Naive thymus-derived CD4-positive, alpha-beta T cell (primary cell): ENCODE data around the gene SLF2. TPM values are rescaled to one million over a fixed set of nuclear protein-coding genes. Genes with fewer than 3 reads are reported as not detected.

Experiments used
- ATAC-seq: fragments of 150-1000 bp; cut with Tn5 transposase; 2 replicates; pipeline ENCODE4 v1.10.0; 2021; ENCODE audit warnings: mild to moderate bottlenecking, moderate library complexity
- CTCF ChIA-PET: fragments of 350-600 bp; sonication (Branson Sonifier 250); formaldehyde crosslinking; loops from one replicate; lab custom pipeline; 2021; ENCODE audit warnings: antibody characterized with exemption; lab: Charles Lee
- POLR2A ChIA-PET: fragments of 350-600 bp; sonication (Branson Sonifier 250); formaldehyde crosslinking; loops from one replicate; lab custom pipeline; 2021; ENCODE audit warnings: antibody characterized with exemption, inconsistent platforms; lab: Charles Lee
- DNase-seq, 9 donors: peaks; one replicate each; pipeline versions ENCODE4 v3.0.0 to v3.0.0-alpha.2; 2020 to 2022; ENCODE audit warnings: mixed read lengths in 1 of 9
- H3K27ac ChIP-seq: one replicate; pipeline ENCODE4 v1.7.0; 2013; ENCODE audit warnings: mild to moderate bottlenecking, low read depth, low read length, moderate library complexity
- H3K27me3 ChIP-seq, 2 donors: one replicate each; pipeline ENCODE4 v1.7.0; 2013; ENCODE audit warnings: low read length in 2 of 2, mild to moderate bottlenecking in 2 of 2, moderate library complexity in 2 of 2; ENCODE audit not compliant: control insufficient read depth in 2 of 2, insufficient read depth in 2 of 2
- H3K36me3 ChIP-seq, 3 experiments: 1 replicate in 2 of 3; 2 replicates in 1 of 3; pipeline ENCODE4 v1.7.0; 2013; ENCODE audit warnings: low read length in 3 of 3, mild to moderate bottlenecking in 3 of 3, moderate library complexity in 1 of 3; ENCODE audit not compliant: insufficient read depth in 3 of 3, control insufficient read depth in 2 of 3
- H3K4me1 ChIP-seq, 2 donors: one replicate each; pipeline ENCODE4 v1.7.0; 2013; ENCODE audit warnings: low read length in 2 of 2, mild to moderate bottlenecking in 2 of 2, moderate library complexity in 1 of 2; ENCODE audit not compliant: control insufficient read depth in 2 of 2, insufficient read depth in 2 of 2
- H3K4me3 ChIP-seq: 2 replicates; pipeline ENCODE4 v1.7.0; 2013; ENCODE audit warnings: mild to moderate bottlenecking, low read length
- H3K9me3 ChIP-seq, 3 experiments: 1 replicate in 2 of 3; 2 replicates in 1 of 3; pipeline ENCODE4 v1.7.0; 2013; ENCODE audit warnings: low read length in 3 of 3; ENCODE audit not compliant: control insufficient read depth in 2 of 3
- H3K27ac Mint-ChIP-seq, 9 donors: one replicate each; pipeline ENCODE4 v1.8.0; 2020 to 2022; ENCODE audit warnings: mixed read lengths in 9 of 9, mild to moderate bottlenecking in 8 of 9, moderate library complexity in 5 of 9, inconsistent platforms in 2 of 9
- H3K27me3 Mint-ChIP-seq, 5 donors: one replicate each; pipeline ENCODE4 v1.8.0; 2021 to 2022; ENCODE audit warnings: mixed read lengths in 5 of 5, mild to moderate bottlenecking in 1 of 5
- H3K36me3 Mint-ChIP-seq, 5 donors: one replicate each; pipeline ENCODE4 v1.8.0; 2020 to 2022; ENCODE audit warnings: mixed read lengths in 5 of 5, mild to moderate bottlenecking in 3 of 5, inconsistent platforms in 1 of 5
- H3K4me1 Mint-ChIP-seq, 7 donors: one replicate each; pipeline ENCODE4 v1.8.0; 2020 to 2022; ENCODE audit warnings: mixed read lengths in 7 of 7, mild to moderate bottlenecking in 3 of 7, inconsistent platforms in 1 of 7
- H3K4me3 Mint-ChIP-seq, 10 donors: one replicate each; pipeline ENCODE4 v1.8.0; 2020 to 2022; ENCODE audit warnings: mild to moderate bottlenecking in 10 of 10, mixed read lengths in 10 of 10, moderate library complexity in 6 of 10, inconsistent platforms in 2 of 10
- H3K9me3 Mint-ChIP-seq, 11 donors: one replicate each; pipeline ENCODE4 v1.8.0; 2020 to 2022; ENCODE audit warnings: mixed read lengths in 11 of 11, mild to moderate bottlenecking in 4 of 11, inconsistent platforms in 1 of 11, moderate library complexity in 1 of 11
- intact Hi-C, 2 donors: fragments of 100-400 bp; cut with micrococcal nuclease; formaldehyde crosslinking; loops; one replicate each; pipeline ENCODE4 v1.15.1; 2023
- polyA plus RNA-seq, 2 donors: library from polyadenylated mRNA; unstranded; fragments of 300-500 nt; fragmentation: Illumina TruSeq; gene quantifications; one replicate each; pipeline ENCODE4 v1.2.3, GENCODE V29; 2021
- total RNA-seq, 6 experiments: library from RNA in 5 of 6; stranded (reverse) in 5 of 6; gene quantifications; 1 replicate in 5 of 6; 2 replicates in 1 of 6; pipeline ENCODE4 v1.2.3 and lab custom pipeline; 2021 to 2026

SLF2 gene
- total and polyA plus RNA-seq, 7 experiments from 2014 or later, result 10.9 to 43.7 (median 24.0) TPM

DNA sequence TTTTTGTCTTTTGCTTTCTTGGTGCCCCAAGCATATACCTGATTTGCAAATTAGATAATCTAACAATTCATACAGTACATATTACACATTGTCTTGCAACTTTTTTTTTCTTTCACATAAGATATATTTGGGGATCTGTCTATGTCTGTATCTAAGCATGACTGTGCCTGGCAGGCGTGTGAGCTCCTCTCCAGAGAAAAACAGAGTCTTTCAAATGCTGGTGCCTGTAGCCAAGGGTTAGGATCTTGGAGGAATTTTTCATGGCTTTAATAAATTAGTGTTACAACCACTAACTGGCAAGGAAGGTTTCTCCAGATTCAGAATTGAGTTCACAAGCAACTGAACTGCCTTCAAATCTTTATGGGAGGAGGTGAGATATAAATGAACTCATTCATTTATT, 14.8 kb upstream of the SLF2 start:
- no peak overlapping the region for H3K4me3 Mint-ChIP-seq
- DNase-seq, result no peak
- ChIA-PET CTCF (no interaction called here), POLR2A (no interaction called here)
- peaks cover 14 to 63% (median 20%) of the 10 kb centered on the region in 5 donors for H3K27me3 Mint-ChIP-seq
- Histone ChIP-seq H3K27ac (no peak overlapping the region), H3K9me3 (no peaks in the 10 kb centered on the region), H3K4me1 (no peaks in the 10 kb centered on the region), H3K4me3 (no peak overlapping the region), H3K36me3 (no peaks in the 10 kb centered on the region), H3K27me3 (no peaks in the 10 kb centered on the region)
- no peaks in the 10 kb centered on the region for H3K9me3 Mint-ChIP-seq
- H3K36me3 Mint-ChIP-seq, result no peaks in the 10 kb centered on the region
- no peak for ATAC-seq
- intact Hi-C loops, result no loop called here
- no peak overlapping the region for H3K27ac Mint-ChIP-seq
- H3K4me1 Mint-ChIP-seq, result peaks cover 0 to 5% (median 0%) of the 10 kb centered on the region in 7 donors

DNA sequence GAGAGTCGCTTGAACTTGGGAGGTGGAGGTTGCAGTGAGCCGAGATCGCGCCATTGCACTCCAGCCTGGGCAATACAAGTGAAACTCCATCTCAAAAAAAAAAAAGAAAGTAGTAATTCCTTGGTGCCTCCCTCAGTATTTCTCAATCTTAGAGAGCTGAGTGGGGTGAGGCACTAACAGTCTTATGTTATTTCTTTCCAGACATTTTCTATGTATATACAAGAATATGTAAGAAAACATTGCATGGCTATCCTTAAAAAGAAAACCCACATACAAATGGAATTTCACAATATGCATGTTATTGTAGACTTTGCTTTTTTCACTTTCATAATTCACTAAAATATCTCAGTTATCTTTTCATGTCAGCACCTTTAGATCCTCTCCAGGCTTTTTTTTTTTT, 13.6 kb upstream of the SLF2 start:
- no peaks in the 10 kb centered on the region for H3K9me3 ChIP-seq
- no peaks in the 10 kb centered on the region for H3K27me3 ChIP-seq
- ChIA-PET POLR2A (no interaction called here), CTCF (no interaction called here)
- H3K4me3 ChIP-seq, result no peak overlapping the region
- DNase-seq, result no peak
- no peaks in the 10 kb centered on the region for H3K4me1 ChIP-seq
- H3K36me3 Mint-ChIP-seq, result no peaks in the 10 kb centered on the region
- no peaks in the 10 kb centered on the region for H3K36me3 ChIP-seq
- no peak overlapping the region for H3K27ac ChIP-seq
- intact Hi-C loops, result no loop called here
- H3K4me1 Mint-ChIP-seq, result peaks cover 0 to 5% (median 0%) of the 10 kb centered on the region in 7 donors
- H3K9me3 Mint-ChIP-seq, result no peaks in the 10 kb centered on the region
- H3K27me3 Mint-ChIP-seq, result peaks cover 21 to 60% (median 23%) of the 10 kb centered on the region in 5 donors
- no peak overlapping the region for H3K4me3 Mint-ChIP-seq
- no peak for ATAC-seq
- no peak overlapping the region for H3K27ac Mint-ChIP-seq

DNA sequence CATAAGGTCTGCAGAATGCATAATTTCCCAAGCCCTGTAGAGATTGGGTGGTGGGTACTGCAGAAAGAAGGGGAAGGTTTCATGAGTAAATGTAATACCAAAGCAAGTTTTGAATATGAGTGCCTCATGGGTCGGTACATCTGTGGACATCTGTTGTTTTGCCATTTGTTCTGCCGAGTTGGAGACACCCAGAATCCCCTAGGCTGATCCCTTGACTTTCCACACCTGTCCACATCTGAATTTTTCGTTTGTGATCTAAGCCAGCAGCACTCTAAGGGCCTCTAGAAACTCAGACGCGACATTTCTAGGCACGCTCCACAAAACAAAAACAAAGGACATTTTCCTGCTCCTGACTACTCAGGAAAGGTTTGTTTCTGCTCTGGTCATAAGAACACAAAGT, 11.7 kb upstream of the SLF2 start:
- ChIA-PET POLR2A (no interaction called here), CTCF (no interaction called here)
- no peaks in the 10 kb centered on the region for H3K36me3 Mint-ChIP-seq
- DNase-seq (no peak), ATAC-seq (no peak)
- Histone ChIP-seq H3K9me3 (no peaks in the 10 kb centered on the region), H3K36me3 (no peaks in the 10 kb centered on the region), H3K27ac (no peak overlapping the region), H3K4me3 (no peak overlapping the region), H3K4me1 (no peaks in the 10 kb centered on the region), H3K27me3 (no peaks in the 10 kb centered on the region)
- H3K27me3 Mint-ChIP-seq, result peaks cover 15 to 54% (median 22%) of the 10 kb centered on the region in 5 donors
- intact Hi-C loops, result no loop called here
- H3K4me1 Mint-ChIP-seq, result no peaks in the 10 kb centered on the region
- no peak overlapping the region for H3K27ac Mint-ChIP-seq
- H3K9me3 Mint-ChIP-seq, result no peaks in the 10 kb centered on the region
- H3K4me3 Mint-ChIP-seq, result no peak overlapping the region

- DNase-seq (no peak), ATAC-seq (no peak)
- H3K4me1 ChIP-seq, result no peaks in the 10 kb centered on the region
- H3K27ac ChIP-seq, result no peak overlapping the region
- H3K27ac Mint-ChIP-seq, result no peak overlapping the region
- H3K36me3 ChIP-seq, result no peaks in the 10 kb centered on the region
- intact Hi-C loops, result no loop called here
- no peaks in the 10 kb centered on the region for H3K9me3 Mint-ChIP-seq
- no peaks in the 10 kb centered on the region for H3K27me3 ChIP-seq
- H3K9me3 ChIP-seq, result no peaks in the 10 kb centered on the region
- H3K4me1 Mint-ChIP-seq, result peaks cover 0 to 6% (median 4%) of the 10 kb centered on the region in 7 donors
- CTCF ChIA-PET, result no interaction called here
- H3K27me3 Mint-ChIP-seq, result peaks cover 15 to 43% (median 22%) of the 10 kb centered on the region in 5 donors
- POLR2A ChIA-PET, result interaction anchor here (1.1 kb wide), 1 partner anchor 10 kb away, joined by 3 read pairs; the partner anchor contains the start of gene SLF2
- H3K4me3 ChIP-seq, result no peak overlapping the region
- H3K36me3 Mint-ChIP-seq, result no peaks in the 10 kb centered on the region
- no peak overlapping the region for H3K4me3 Mint-ChIP-seq
Measured at GRCh38 chr10:100902622-100903021, 10.1 kb upstream of the SLF2 start.

DNA sequence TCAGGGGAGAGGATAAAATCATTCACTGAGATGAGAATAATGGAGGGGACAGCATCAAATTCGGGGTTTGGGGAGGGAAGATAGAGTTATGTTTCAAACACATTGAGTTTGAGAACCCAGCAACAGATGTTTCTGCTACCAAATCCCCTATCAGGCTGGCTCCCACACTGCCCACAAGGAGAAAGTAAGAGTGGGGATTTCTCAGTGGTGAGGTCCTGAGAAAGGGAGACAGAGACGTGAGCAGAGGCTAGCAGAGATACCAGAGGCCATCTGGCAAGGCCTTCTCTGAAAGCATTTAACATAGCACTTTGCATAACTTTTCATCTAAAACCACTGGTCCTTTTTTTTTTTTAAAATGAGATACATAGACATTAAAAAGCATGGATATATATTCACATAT, 7.8 kb upstream of the SLF2 start:
- H3K4me1 ChIP-seq, result peaks cover 0 to 5% of the 10 kb centered on the region in 2 donors
- H3K27ac ChIP-seq, result no peak overlapping the region
- H3K36me3 ChIP-seq, result no peaks in the 10 kb centered on the region
- no peak overlapping the region for H3K4me3 ChIP-seq
- POLR2A ChIA-PET, result no interaction called here
- no peak for ATAC-seq
- no peak for DNase-seq
- H3K27me3 Mint-ChIP-seq, result peaks cover 12 to 30% (median 15%) of the 10 kb centered on the region in 5 donors
- H3K4me3 Mint-ChIP-seq, result no peak overlapping the region
- no peaks in the 10 kb centered on the region for H3K9me3 ChIP-seq
- intact Hi-C loops, result no loop called here
- H3K9me3 Mint-ChIP-seq, result no peaks in the 10 kb centered on the region
- CTCF ChIA-PET, result no interaction called here
- H3K27ac Mint-ChIP-seq, result no peak overlapping the region
- no peaks in the 10 kb centered on the region for H3K36me3 Mint-ChIP-seq
- no peaks in the 10 kb centered on the region for H3K27me3 ChIP-seq
- H3K4me1 Mint-ChIP-seq, result peaks cover 4 to 12% (median 11%) of the 10 kb centered on the region in 7 donors

DNA sequence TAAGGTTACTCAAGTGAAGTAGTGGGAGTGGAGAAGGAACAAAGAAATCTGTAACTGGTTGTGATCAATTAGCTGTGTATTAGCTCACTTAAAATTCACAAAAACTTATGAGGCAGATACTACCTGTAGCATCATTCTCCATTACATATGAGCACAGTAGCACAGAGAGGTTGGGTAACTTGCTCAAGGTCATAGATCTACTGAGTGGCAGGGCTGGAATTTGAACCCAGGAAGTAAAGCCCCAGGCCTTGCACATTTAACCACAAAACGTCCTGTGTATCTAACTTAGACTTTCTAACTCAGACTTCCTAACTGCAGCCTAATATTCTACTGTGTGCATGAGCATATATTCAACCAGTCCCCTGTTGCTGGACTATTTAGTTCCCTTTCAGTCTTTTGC, 5.6 kb upstream of the SLF2 start:
- CTCF ChIA-PET, result no interaction called here
- H3K4me1 Mint-ChIP-seq, result peaks cover 8 to 30% (median 20%) of the 10 kb centered on the region in 7 donors
- Histone ChIP-seq H3K4me3 (no peak overlapping the region), H3K27me3 (no peaks in the 10 kb centered on the region), H3K9me3 (no peaks in the 10 kb centered on the region), H3K4me1 (peaks cover 4 to 5% of the 10 kb centered on the region in 2 donors), H3K36me3 (no peaks in the 10 kb centered on the region), H3K27ac (no peak overlapping the region)
- POLR2A ChIA-PET, result interaction anchor here (0.5 kb wide), 1 partner anchor 10 kb away, joined by 4 read pairs; no protein-coding TSS in a partner anchor
- ATAC-seq, result no peak
- intact Hi-C loops, result no loop called here
- DNase-seq, result no peak
- no peak overlapping the region for H3K27ac Mint-ChIP-seq
- no peaks in the 10 kb centered on the region for H3K9me3 Mint-ChIP-seq
- no peaks in the 10 kb centered on the region for H3K36me3 Mint-ChIP-seq
- no peak overlapping the region for H3K4me3 Mint-ChIP-seq
- peaks cover 4 to 14% (median 5%) of the 10 kb centered on the region in 5 donors for H3K27me3 Mint-ChIP-seq

DNA sequence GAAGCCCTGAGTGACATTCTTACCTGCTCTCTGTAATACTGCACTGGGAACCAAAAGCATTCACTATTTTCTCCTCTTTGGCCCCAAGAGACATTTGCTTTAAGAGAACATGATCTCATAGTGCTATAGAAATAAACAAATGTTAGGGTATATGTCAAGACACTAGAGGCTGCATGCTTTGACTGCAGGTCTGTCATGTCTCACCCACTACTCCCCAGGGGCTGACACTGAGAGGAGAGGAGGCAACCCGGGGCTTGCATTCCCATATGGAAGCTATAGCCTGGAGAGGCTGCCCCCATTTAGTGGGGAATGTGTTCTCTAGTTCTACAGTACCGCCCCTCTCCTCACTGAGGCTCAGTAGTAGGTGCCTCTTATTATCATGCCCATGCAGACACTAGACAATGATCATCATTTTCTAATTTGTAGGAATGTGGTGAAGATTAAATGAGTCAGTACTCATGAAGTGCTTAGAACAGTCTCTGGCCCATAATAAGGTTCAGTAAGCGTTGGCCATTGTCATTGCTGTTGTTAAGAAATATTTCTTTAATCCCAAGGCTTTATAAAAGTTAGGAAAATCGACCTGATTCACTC, 4.9 kb upstream of the SLF2 start:
- Mint-ChIP-seq H3K4me3 (no peak overlapping the region), H3K9me3 (no peaks in the 10 kb centered on the region), H3K27ac (no peak overlapping the region), H3K4me1 (peaks cover 8 to 35% (median 24%) of the 10 kb centered on the region in 7 donors), H3K27me3 (peaks cover 4 to 14% (median 5%) of the 10 kb centered on the region in 5 donors), H3K36me3 (no peaks in the 10 kb centered on the region)
- ChIA-PET POLR2A (no interaction called here), CTCF (no interaction called here)
- no peaks in the 10 kb centered on the region for H3K27me3 ChIP-seq
- peaks cover 5 to 6% of the 10 kb centered on the region in 2 donors for H3K4me1 ChIP-seq
- intact Hi-C loops, result no loop called here
- no peak for ATAC-seq
- no peak overlapping the region for H3K4me3 ChIP-seq
- H3K9me3 ChIP-seq, result no peaks in the 10 kb centered on the region
- no peak for DNase-seq
- peaks cover 0 to 4% (median 0%) of the 10 kb centered on the region in 3 experiments for H3K36me3 ChIP-seq
- H3K27ac ChIP-seq, result no peak overlapping the region
